Esophagus muscularis mucosa (tissue), 4 donors: ENCODE results near the gene ARSA. TPM values are rescaled to one million over a fixed set of nuclear protein-coding genes. Genes with fewer than 3 reads are reported as not detected.
"Not testable (repeated sequence)": the region's sequence is repeated elsewhere in the genome, so short reads cannot be mapped to it uniquely, and the experiment has no call there.

Experiments used
- DNase-seq: peaks from one replicate; pipeline ENCODE4 v3.0.0-alpha.2; 2017; ENCODE audit errors: extremely low spot score
- H3K27ac ChIP-seq, 4 donors: fragments of 200-600 bp; sonication (generic); replicated peaks in 1 of 4; 1 replicate in 3 of 4; 2 replicates in 1 of 4; pipeline ENCODE4 v1.5.1; 2016 to 2019; ENCODE audit warnings: mild to moderate bottlenecking in 1 of 4
- H3K27me3 ChIP-seq, 4 donors: fragments of 200-600 bp; sonication (generic); one replicate each; pipeline versions ENCODE4 v1.5.1 to v1.6.0; 2016 to 2019
- H3K36me3 ChIP-seq, 4 donors: fragments of 200-600 bp; sonication (generic); one replicate each; pipeline ENCODE4 v1.5.1; 2016 to 2019
- H3K4me1 ChIP-seq, 4 donors: fragments of 200-600 bp; sonication (generic); one replicate each; pipeline ENCODE4 v1.5.1; 2016 to 2019
- H3K4me3 ChIP-seq, 4 donors: fragments of 200-600 bp; sonication (generic); 1 replicate in 2 of 4; 2 replicates in 2 of 4; pipeline ENCODE4 v1.5.1; 2016 to 2019; ENCODE audit warnings: mild to moderate bottlenecking in 4 of 4, moderate library complexity in 1 of 4
- H3K9me3 ChIP-seq, 4 donors: fragments of 200-600 bp; sonication (generic); 1 replicate in 3 of 4; 2 replicates in 1 of 4; pipeline ENCODE4 v1.5.1; 2016 to 2019
- EP300 ChIP-seq: sonication (generic); formaldehyde crosslinking; IDR thresholded peaks from one replicate; pipeline ENCODE4 v1.6.1; 2017; ENCODE audit warnings: antibody characterized with exemption
- POLR2A ChIP-seq: fragments of 450-650 bp; IDR thresholded peaks from one replicate; pipeline ENCODE4 v1.6.1; 2017; ENCODE audit warnings: antibody characterized with exemption, moderate library complexity, mild to moderate bottlenecking, low read depth
- POLR2AphosphoS5 ChIP-seq, 2 donors: sonication (generic); formaldehyde crosslinking; IDR thresholded peaks; one replicate each; pipeline ENCODE4 v1.6.1; 2017; ENCODE audit warnings: antibody characterized with exemption in 2 of 2
- WGBS: methylation state at CpG from one replicate; pipeline ENCODE4 v1.1.5; 2018; 5-methylcytosine and 5-hydroxymethylcytosine counted together
- intact Hi-C: fragments of 100-400 bp; cut with DNase I; formaldehyde crosslinking; loops from one replicate; pipeline ENCODE4 v1.15.1; 2023
- total RNA-seq, 4 donors: library from RNA; depleted of rRNA; stranded (reverse); fragments of >200 nt; gene quantifications; one replicate each; pipeline versions ENCODE4 v1.1.0 to v1.2.1, GENCODE V29; 2016
- TF ChIP-seq, protein P1 (sequence below), 3 experiments: fragments of 200-600 bp in 2 of 3; fragments of 450-650 bp in 1 of 3; sonication (generic) in 2 of 3; IDR thresholded peaks; one replicate each; pipeline ENCODE4 v1.5.1; 2017 to 2019; ENCODE audit warnings: antibody characterized with exemption in 3 of 3, mild to moderate bottlenecking in 2 of 3, moderate library complexity in 1 of 3

ARSA gene
- total RNA-seq, 4 donors from 2014 or later, result 24.5 to 49.4 (median 28.8) TPM

DNA sequence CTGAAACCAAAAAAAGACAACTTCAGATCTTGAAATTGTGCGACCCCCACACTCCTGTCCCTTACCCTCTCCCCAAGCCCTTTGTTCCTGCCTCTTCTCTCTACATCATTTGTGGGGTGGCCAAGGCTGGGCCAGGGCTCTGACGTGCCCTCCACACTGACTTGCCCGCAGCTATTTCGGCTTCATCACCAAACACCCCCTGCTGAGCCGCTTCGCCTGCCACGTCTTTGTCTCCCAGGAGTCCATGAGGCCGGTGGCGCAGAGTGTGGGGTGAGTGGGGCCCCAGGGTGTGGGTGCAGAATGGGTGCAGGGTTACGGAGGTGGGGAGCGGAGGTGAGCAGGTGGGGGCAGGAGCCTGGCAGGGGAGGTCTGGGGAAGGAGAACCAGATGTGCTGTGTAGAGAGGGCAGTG lies 17.9 kb downstream of the ARSA start:
- Histone ChIP-seq H3K9me3 (no peaks in the 10 kb centered on the region), H3K36me3 (no peaks in the 10 kb centered on the region), H3K27ac (no peak overlapping the region), H3K4me3 (no peak overlapping the region), H3K27me3 (peaks cover 0 to 83% (median 2%) of the 10 kb centered on the region in 4 donors), H3K4me1 (peaks cover 0 to 5% (median 0%) of the 10 kb centered on the region in 4 donors)
- DNase-seq, result no peak
- 76% methylated on average over 10 of the region's 11 CpGs for WGBS
- TF ChIP-seq POLR2AphosphoS5 (IDR thresholded peaks at IDR 0.05) (no peak), EP300 (no peak), POLR2A (no peak)
- TF ChIP-seq, protein P1, sequence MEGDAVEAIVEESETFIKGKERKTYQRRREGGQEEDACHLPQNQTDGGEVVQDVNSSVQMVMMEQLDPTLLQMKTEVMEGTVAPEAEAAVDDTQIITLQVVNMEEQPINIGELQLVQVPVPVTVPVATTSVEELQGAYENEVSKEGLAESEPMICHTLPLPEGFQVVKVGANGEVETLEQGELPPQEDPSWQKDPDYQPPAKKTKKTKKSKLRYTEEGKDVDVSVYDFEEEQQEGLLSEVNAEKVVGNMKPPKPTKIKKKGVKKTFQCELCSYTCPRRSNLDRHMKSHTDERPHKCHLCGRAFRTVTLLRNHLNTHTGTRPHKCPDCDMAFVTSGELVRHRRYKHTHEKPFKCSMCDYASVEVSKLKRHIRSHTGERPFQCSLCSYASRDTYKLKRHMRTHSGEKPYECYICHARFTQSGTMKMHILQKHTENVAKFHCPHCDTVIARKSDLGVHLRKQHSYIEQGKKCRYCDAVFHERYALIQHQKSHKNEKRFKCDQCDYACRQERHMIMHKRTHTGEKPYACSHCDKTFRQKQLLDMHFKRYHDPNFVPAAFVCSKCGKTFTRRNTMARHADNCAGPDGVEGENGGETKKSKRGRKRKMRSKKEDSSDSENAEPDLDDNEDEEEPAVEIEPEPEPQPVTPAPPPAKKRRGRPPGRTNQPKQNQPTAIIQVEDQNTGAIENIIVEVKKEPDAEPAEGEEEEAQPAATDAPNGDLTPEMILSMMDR (IDR thresholded peaks at IDR 0.05), result no peak
- intact Hi-C loops, result no loop called here

DNA sequence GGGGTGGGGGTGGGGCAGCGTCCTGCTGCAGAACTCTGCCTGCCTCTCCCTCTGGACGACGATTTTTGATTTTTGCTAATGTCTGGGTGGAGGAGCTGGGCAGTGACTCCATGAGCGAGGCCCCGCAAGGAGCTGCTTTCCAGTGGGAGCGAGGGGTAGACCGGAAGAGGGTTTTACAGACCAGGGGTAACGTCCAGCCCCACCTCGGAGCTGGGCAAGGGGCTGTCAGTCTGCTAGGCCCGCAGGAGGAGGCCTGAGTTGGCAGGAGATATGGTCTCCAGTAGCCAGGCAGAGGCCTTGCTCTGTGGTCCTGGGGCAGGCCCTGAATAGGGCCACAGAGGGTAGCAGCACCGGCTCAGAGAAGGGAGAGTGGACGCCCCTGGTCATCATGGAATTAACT lies 18.4 kb downstream of the ARSA start:
- WGBS, result 84% methylated on average over 9 of the region's 12 CpGs
- Histone ChIP-seq H3K27me3 (peaks cover 0 to 87% (median 2%) of the 10 kb centered on the region in 4 donors), H3K9me3 (no peaks in the 10 kb centered on the region), H3K36me3 (no peaks in the 10 kb centered on the region), H3K4me1 (peaks cover 0 to 5% (median 0%) of the 10 kb centered on the region in 4 donors), H3K4me3 (no peak overlapping the region), H3K27ac (no peak overlapping the region)
- DNase-seq, result no peak
- intact Hi-C loops, result no loop called here
- no peak for TF ChIP-seq POLR2A
- TF ChIP-seq POLR2AphosphoS5 (IDR thresholded peaks at IDR 0.05), result no peak
- no peak for TF ChIP-seq EP300
- TF ChIP-seq, protein P1 (IDR thresholded peaks at IDR 0.05), result no peak

DNA sequence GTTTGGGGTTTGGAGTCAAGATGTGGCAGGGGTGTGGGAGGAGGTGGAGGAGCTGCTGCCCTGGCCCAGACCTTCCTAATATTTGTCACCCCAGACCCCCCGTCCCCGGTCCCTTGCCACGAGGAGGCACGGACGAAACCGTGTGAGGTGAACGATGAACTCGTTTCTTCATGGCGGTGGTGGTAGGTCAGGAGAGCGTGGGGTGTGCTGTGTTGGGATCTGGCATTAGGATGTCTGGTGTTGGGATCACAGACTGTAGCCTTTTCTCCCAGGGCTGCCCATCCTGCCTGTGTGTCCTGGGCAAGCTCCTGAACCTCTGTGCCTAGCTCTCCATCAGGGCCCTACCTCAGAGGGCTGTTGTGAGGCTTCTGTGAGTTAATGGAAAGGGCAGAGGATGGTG lies 19.0 kb downstream of the ARSA start:
- H3K4me1 ChIP-seq, result peaks cover 0 to 7% (median under 1%) of the 10 kb centered on the region in 4 donors
- H3K27ac ChIP-seq, result no peak overlapping the region
- intact Hi-C loops, result no loop called here
- DNase-seq, result no peak
- no peak for TF ChIP-seq POLR2AphosphoS5 (IDR thresholded peaks at IDR 0.05)
- peaks cover 0 to 87% (median 4%) of the 10 kb centered on the region in 4 donors for H3K27me3 ChIP-seq
- no peak overlapping the region for H3K4me3 ChIP-seq
- H3K36me3 ChIP-seq, result no peaks in the 10 kb centered on the region
- 96% methylated on average over 10 of the region's 10 CpGs for WGBS
- H3K9me3 ChIP-seq, result no peaks in the 10 kb centered on the region

DNA sequence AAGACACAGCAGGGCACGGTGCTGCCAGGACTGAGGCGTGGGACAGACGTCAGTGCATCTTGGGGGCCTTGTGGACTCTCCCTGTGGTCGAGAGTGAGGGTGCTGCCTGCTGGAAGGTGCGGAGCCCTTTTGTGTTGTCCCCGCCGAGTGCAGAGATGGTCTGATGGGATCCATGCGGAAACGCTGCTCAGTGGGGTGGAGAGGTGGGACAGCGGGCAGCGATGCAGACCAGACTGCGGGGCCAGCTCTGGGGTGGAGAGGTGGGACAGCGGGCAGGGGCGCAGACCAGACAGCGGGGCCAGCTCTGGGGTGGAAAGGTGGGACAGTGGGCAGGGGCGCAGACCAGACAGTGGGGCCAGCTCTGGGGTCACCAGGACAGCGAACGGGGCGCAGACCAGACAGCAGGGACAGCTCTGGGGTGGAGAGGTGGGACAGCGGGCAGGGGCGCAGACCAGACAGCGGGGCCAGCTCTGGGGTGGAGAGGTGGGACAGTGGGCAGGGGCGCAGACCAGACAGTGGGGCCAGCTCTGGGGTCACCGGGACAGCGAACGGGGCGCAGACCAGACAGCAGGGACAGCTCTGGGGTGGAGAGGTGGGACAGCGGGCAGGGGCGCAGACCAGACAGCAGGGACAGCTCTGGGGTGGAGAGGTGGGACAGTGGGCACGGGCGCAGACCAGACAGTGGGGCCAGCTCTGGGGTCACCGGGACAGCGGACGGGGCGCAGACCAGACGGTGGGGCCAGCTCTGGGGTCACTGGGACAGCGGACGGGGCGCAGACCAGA lies 19.7 kb downstream of the ARSA start:
- H3K27me3 ChIP-seq, result peaks cover 0 to 87% (median 9%) of the 10 kb centered on the region in 4 donors
- intact Hi-C loops, H3K9me3 ChIP-seq, DNase-seq, H3K36me3 ChIP-seq, H3K27ac ChIP-seq, H3K4me3 ChIP-seq: not testable (repeated sequence)
- 81% methylated on average over 39 of the region's 39 CpGs for WGBS
- H3K4me1 ChIP-seq, result peaks cover 0 to 14% (median 4%) of the 10 kb centered on the region in 4 donors

DNA sequence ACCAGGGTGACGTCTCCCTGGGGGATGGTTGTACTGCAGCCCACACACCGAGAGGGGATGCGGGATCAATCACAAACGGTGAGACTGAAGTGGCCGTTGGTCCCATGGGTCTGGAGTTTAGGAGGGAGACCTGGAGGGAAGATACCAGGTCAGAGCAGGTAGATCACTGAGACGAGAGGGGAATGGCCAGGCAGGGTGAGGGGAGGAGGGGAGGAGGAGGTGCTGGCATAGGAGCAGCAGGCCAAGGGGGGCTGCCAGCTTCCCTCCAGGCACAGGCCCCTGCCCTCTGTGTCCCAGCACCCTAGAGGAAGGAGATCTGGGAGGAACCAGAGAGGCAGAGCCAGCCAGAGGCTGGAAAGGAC lies 20.3 kb downstream of the ARSA start:
- Histone ChIP-seq H3K36me3 (no peaks in the 10 kb centered on the region), H3K4me3 (no peak overlapping the region), H3K4me1 (peaks cover 0 to 10% (median 4%) of the 10 kb centered on the region in 4 donors), H3K9me3 (no peaks in the 10 kb centered on the region), H3K27ac (no peak overlapping the region), H3K27me3 (peaks cover 0 to 87% (median 12%) of the 10 kb centered on the region in 4 donors)
- intact Hi-C loops, result no loop called here
- no peak for TF ChIP-seq POLR2AphosphoS5 (IDR thresholded peaks at IDR 0.05)
- no peak for TF ChIP-seq POLR2A
- TF ChIP-seq EP300, result no peak
- TF ChIP-seq, protein P1 (IDR thresholded peaks at IDR 0.05), result no peak
- no peak for DNase-seq
- 69% methylated on average over 6 of the region's 6 CpGs for WGBS
